ENCODE data around the gene OR6X1. TPM values are rescaled to one million over a fixed set of nuclear protein-coding genes. Genes with fewer than 3 reads are reported as not detected.

Gene OR6X1
- total and polyA plus RNA-seq, 9 of the 15 experiments (the other 6 are each of a cell fraction or from before 2014, with no cell fraction given): not detected

- TF ChIP-seq ZNF764 (CRISPR knock-in tag; IDR thresholded peaks at IDR 0.05; ENCODE audit: low read depth): no peak
- TF ChIP-seq DMBX1 (CRISPR knock-in tag; IDR thresholded peaks at IDR 0.05; ENCODE audit: borderline replicate concordance): no peak
- TF ChIP-seq ZBTB34 (CRISPR knock-in tag; IDR thresholded peaks at IDR 0.05): no peak
- no peak for TF ChIP-seq SLC30A9 (CRISPR knock-in tag; IDR thresholded peaks at IDR 0.05)
- peak; percentile 84 for TF ChIP-seq SAFB (IDR thresholded peaks at IDR 0.05; ENCODE audit: borderline replicate concordance, low read depth, low read length)
- no peak for TF ChIP-seq MECOM (CRISPR knock-in tag; IDR thresholded peaks at IDR 0.05)
- TF ChIP-seq MAZ (CRISPR knock-in tag; conservative IDR thresholded peaks at IDR 0.05 in 1 of 2, IDR thresholded peaks at IDR 0.05 in 1 of 2): peak; percentile 80 to 84
- peak; percentile 34 for TF ChIP-seq CEBPB (tag; IDR thresholded peaks at IDR 0.05)
- peak; percentile 99 for TF ChIP-seq MNT (conservative IDR thresholded peaks at IDR 0.05)
- no peak for TF ChIP-seq HEY1 (CRISPR knock-in tag; IDR thresholded peaks at IDR 0.05; ENCODE audit: borderline replicate concordance)
- TF ChIP-seq NUFIP1 (IDR thresholded peaks at IDR 0.05; ENCODE audit: partially characterized antibody): no peak
- TF ChIP-seq HBP1 (CRISPR knock-in tag; IDR thresholded peaks at IDR 0.05): 0 out of 2 replicates have a peak, but pooled peaks have one; percentile 4
- TF ChIP-seq ZNF77 (CRISPR knock-in tag; IDR thresholded peaks at IDR 0.05): no peak
- no peak for TF ChIP-seq ZNF23 (CRISPR knock-in tag; IDR thresholded peaks at IDR 0.05)
- TF ChIP-seq ELF2 (CRISPR knock-in tag; IDR thresholded peaks at IDR 0.05): peak; percentile 71; the same call in 1 of the 2 replicates
- no peak for TF ChIP-seq SIN3B (IDR thresholded peaks at IDR 0.05; ENCODE audit: low read depth)
- TF ChIP-seq ZNF512 (tag; IDR thresholded peaks at IDR 0.05): 0 out of 2 replicates have a peak, but pooled peaks have one; percentile 36
- TF ChIP-seq SAP30 (IDR thresholded peaks at IDR 0.05; ENCODE audit: borderline replicate concordance, insufficient read depth, low read depth, low read length, poor library complexity, severe bottlenecking): peak; percentile 92
- TF ChIP-seq ZNF175 (CRISPR knock-in tag; IDR thresholded peaks at IDR 0.05; ENCODE audit: low read depth): no peak
- TF ChIP-seq TEAD2 (tag; IDR thresholded peaks at IDR 0.05): no peak
- TF ChIP-seq TAF1 (IDR thresholded peaks at IDR 0.05; ENCODE audit: control insufficient read depth, extremely low read depth, insufficient read depth, low read length, severe bottlenecking): peak; percentile 70
- TF ChIP-seq BRD4 (IDR thresholded peaks at IDR 0.05): no peak
These were observed 12.9 kb downstream of the OR6X1 start, which contains the start of gene ZNF202 (continued) for GRCh38 chr11:123741159-123742030.

All from K562 (cell line).